DMS53 treated with DMSO at 0.1 percent for 48 hours (cell line): ENCODE measurements around the gene ATG10.
A peak's percentile ranks its signal among the peaks of the same experiment; 100 is the strongest.
"Not testable (repeated sequence)": the region's sequence is repeated elsewhere in the genome, so short reads cannot be mapped to it uniquely, and the experiment has no call there.

Experiments
- DNase-seq: peaks from one replicate; lab custom pipeline; 2025; ENCODE audit not compliant: unreplicated experiment; lab: John Stamatoyannopoulos, UW

The ATG10 gene

GRCh38 chr5:81982172-81982685, 10.4 kb downstream of the ATG10 start:
- not testable (repeated sequence) for DNase-seq

- not testable (repeated sequence) for DNase-seq
These were observed 11.3 kb downstream of the ATG10 start for GRCh38 chr5:81983148-81983547.

- DNase-seq, result not testable (repeated sequence)
These were observed 11.7 kb downstream of the ATG10 start for GRCh38 chr5:81983563-81983962.

GRCh38 chr5:81986126-81986525, 14.3 kb downstream of the ATG10 start:
- DNase-seq, result no peak

GRCh38 chr5:81989204-81989603, 17.4 kb downstream of the ATG10 start:
- no peak for DNase-seq

- no peak for DNase-seq
These were observed 22.9 kb downstream of the ATG10 start for GRCh38 chr5:81994679-81995078.

- DNase-seq, result no peak
These were observed 23.6 kb downstream of the ATG10 start for GRCh38 chr5:81995407-81995806.

- DNase-seq, result peak; percentile 43
These were observed 32.7 kb downstream of the ATG10 start for GRCh38 chr5:82004511-82004910.

- not testable (repeated sequence) for DNase-seq
These were observed 38.0 kb downstream of the ATG10 start for GRCh38 chr5:82009869-82010268.

GRCh38 chr5:82010696-82011095, 38.9 kb downstream of the ATG10 start:
- DNase-seq, result no peak

GRCh38 chr5:82011761-82012160, 39.9 kb downstream of the ATG10 start:
- no peak for DNase-seq

GRCh38 chr5:82014644-82015043, 42.8 kb downstream of the ATG10 start:
- DNase-seq, result not testable (repeated sequence)

GRCh38 chr5:82018462-82018861, 46.6 kb downstream of the ATG10 start:
- peak; percentile 60 for DNase-seq

- peak; percentile 72 for DNase-seq
These were observed 47.7 kb downstream of the ATG10 start for GRCh38 chr5:82019342-82020138.

- DNase-seq, result no peak
These were observed 50.7 kb downstream of the ATG10 start for GRCh38 chr5:82022499-82022898.

GRCh38 chr5:82023644-82024043, 51.8 kb downstream of the ATG10 start:
- no peak for DNase-seq

GRCh38 chr5:82031220-82032119, 59.6 kb downstream of the ATG10 start:
- DNase-seq, result no peak

GRCh38 chr5:82042894-82043293, 71.1 kb downstream of the ATG10 start:
- not testable (repeated sequence) for DNase-seq

- no peak for DNase-seq
These were observed 72.2 kb downstream of the ATG10 start for GRCh38 chr5:82044010-82044409.

GRCh38 chr5:82045554-82046275, 73.9 kb downstream of the ATG10 start:
- no peak for DNase-seq

- no peak for DNase-seq
These were observed 74.4 kb downstream of the ATG10 start for GRCh38 chr5:82046276-82046647.
